DMS114 treated with DMSO at 0.1 percent for 48 hours (cell line): Measurements from ENCODE around the gene OLFM1.

Experiments
- DNase-seq: peaks from one replicate; lab custom pipeline; 2025; ENCODE audit not compliant: unreplicated experiment; lab: John Stamatoyannopoulos, UW

The OLFM1 gene

GRCh38 chr9:135167849-135168655 is 80.6 kb downstream of the OLFM1 start:
- DNase-seq, result no peak

- DNase-seq, result no peak
Measured at GRCh38 chr9:135169709-135170226, 82.3 kb downstream of the OLFM1 start.

DNA sequence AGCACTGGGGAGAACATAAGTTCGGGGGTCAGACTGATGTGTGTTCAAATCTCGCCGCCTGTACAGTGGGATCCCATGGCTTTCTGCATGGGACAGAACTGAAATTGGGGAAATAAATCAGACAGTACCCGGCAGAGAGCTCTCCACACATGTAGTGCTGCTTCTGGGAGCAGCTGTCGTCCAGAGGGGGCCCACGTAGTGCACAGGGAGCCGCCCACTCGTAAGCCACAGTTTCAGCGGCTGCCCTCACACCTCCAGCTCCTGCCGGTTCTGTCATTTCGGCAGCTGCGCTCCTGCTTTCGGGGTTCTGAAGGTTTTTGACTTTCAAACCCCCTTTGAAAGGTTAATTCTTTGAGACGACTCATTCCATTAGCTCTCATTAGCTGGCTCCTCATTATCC is 83.1 kb downstream of the OLFM1 start:
- DNase-seq, result no peak
